ENCODE data around the gene TCL1A. TPM values are rescaled to one million over a fixed set of nuclear protein-coding genes. Genes with fewer than 3 reads are reported as not detected.

TCL1A gene
- total RNA-seq, 1 experiment from 2014 or later: 0.30 TPM

GRCh38 chr14:95756751-95757150 is 42.8 kb upstream of the TCL1A start (continued):
- TF ChIP-seq, protein P1, sequence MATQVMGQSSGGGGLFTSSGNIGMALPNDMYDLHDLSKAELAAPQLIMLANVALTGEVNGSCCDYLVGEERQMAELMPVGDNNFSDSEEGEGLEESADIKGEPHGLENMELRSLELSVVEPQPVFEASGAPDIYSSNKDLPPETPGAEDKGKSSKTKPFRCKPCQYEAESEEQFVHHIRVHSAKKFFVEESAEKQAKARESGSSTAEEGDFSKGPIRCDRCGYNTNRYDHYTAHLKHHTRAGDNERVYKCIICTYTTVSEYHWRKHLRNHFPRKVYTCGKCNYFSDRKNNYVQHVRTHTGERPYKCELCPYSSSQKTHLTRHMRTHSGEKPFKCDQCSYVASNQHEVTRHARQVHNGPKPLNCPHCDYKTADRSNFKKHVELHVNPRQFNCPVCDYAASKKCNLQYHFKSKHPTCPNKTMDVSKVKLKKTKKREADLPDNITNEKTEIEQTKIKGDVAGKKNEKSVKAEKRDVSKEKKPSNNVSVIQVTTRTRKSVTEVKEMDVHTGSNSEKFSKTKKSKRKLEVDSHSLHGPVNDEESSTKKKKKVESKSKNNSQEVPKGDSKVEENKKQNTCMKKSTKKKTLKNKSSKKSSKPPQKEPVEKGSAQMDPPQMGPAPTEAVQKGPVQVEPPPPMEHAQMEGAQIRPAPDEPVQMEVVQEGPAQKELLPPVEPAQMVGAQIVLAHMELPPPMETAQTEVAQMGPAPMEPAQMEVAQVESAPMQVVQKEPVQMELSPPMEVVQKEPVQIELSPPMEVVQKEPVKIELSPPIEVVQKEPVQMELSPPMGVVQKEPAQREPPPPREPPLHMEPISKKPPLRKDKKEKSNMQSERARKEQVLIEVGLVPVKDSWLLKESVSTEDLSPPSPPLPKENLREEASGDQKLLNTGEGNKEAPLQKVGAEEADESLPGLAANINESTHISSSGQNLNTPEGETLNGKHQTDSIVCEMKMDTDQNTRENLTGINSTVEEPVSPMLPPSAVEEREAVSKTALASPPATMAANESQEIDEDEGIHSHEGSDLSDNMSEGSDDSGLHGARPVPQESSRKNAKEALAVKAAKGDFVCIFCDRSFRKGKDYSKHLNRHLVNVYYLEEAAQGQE (IDR thresholded peaks at IDR 0.05; ENCODE audit: low read depth): no peak

- Histone ChIP-seq H3K36me3 (ENCODE audit: control insufficient read depth in 1 of 2, insufficient read depth in 2 of 2, low read length in 2 of 2) (no peaks in the 10 kb centered on the region), H3K4me3 (replicated peaks in 1 of 2; ENCODE audit: low read depth in 1 of 2, low read length in 2 of 2) (no peak overlapping the region), H3K9me3 (ENCODE audit: control insufficient read depth in 1 of 2, insufficient read depth in 1 of 2, low read depth in 1 of 2, low read length in 2 of 2) (no peaks in the 10 kb centered on the region), H3K27me3 (ENCODE audit: insufficient read depth, low read length) (peaks cover 44% of the 10 kb centered on the region), H3K79me2 (ENCODE audit: insufficient read depth, low read length) (no peaks in the 10 kb centered on the region), H4K20me1 (ENCODE audit: insufficient read depth) (no peaks in the 10 kb centered on the region), H3K9ac (ENCODE audit: low read length) (no peak overlapping the region), H3K4me2 (ENCODE audit: low read length) (no peak overlapping the region), H2AFZ (ENCODE audit: low read depth, low read length, poor library complexity, severe bottlenecking) (no peak overlapping the region), H3K4me1 (ENCODE audit: control insufficient read depth in 1 of 2, insufficient read depth in 2 of 2, low read length in 2 of 2) (no peaks in the 10 kb centered on the region), H3K27ac (ENCODE audit: low read depth, low read length) (no peak overlapping the region), H3K9me2 (ENCODE audit: insufficient read depth) (no peaks in the 10 kb centered on the region)
- RAD21 ChIA-PET (ENCODE audit: low non-redundant PET in 1 of 2, low total read pairs in 2 of 2, uncharacterized antibody in 2 of 2, unreplicated experiment in 2 of 2): no interaction called here
- TF ChIP-seq CEBPB (IDR thresholded peaks at IDR 0.05; ENCODE audit: low read depth) (no peak), CBX3 (IDR thresholded peaks at IDR 0.05; ENCODE audit: low read depth) (no peak), ZFX (IDR thresholded peaks at IDR 0.05) (no peak), ELF1 (IDR thresholded peaks at IDR 0.05; ENCODE audit: borderline replicate concordance, low read depth) (no peak), JUND (IDR thresholded peaks at IDR 0.05) (no peak), EGR1 (IDR thresholded peaks at IDR 0.05; ENCODE audit: low read depth) (no peak), ATF3 (IDR thresholded peaks at IDR 0.05) (no peak), YY1 (IDR thresholded peaks at IDR 0.05; ENCODE audit: extremely low read depth, insufficient replicate concordance, low read depth, low read length) (no peak), RAD21 (IDR thresholded peaks at IDR 0.05; ENCODE audit: low read depth) (no peak), CTCF (IDR thresholded peaks at IDR 0.05 in 2 of 3, conservative IDR thresholded peaks at IDR 0.05 in 1 of 3; ENCODE audit: borderline replicate concordance in 1 of 3, insufficient read depth in 1 of 3, low read depth in 2 of 3, low read length in 2 of 3) (no peak), EZH2phosphoT487 (IDR thresholded peaks at IDR 0.05; ENCODE audit: borderline replicate concordance) (no peak)
- TF ChIP-seq, protein P1 (IDR thresholded peaks at IDR 0.05; ENCODE audit: low read depth): no peak
- DNase-seq (ENCODE audit: low read depth, low spot score) (no peak), ATAC-seq (no peak)
- CTCF ChIA-PET: interaction anchor here (1.2 kb wide), 1 partner anchor 18 kb away, joined by 3 read pairs; no protein-coding TSS in a partner anchor
- POLR2A ChIA-PET: no interaction called here
- BruUV-seq (replicated peaks): no TSS peak
- intact Hi-C loops (cut with micrococcal nuclease): no loop called here
Measured at GRCh38 chr14:95756127-95756526, 42.2 kb upstream of the TCL1A start.

Data from HCT116 (cell line).